GM23338 (cell line): ENCODE results near the gene FAM13C. TPM values are rescaled to one million over a fixed set of nuclear protein-coding genes. Genes with fewer than 3 reads are reported as not detected.

Experiments used
- ATAC-seq: fragments of 200-7000 bp; cut with Tn5 transposase; 3 replicates; pipeline ENCODE4 v1.9.1; 2020
- DNase-seq: peaks from one replicate; pipeline ENCODE4 v3.0.0-alpha.2; 2015; ENCODE audit warnings: low spot score
- H2AFZ ChIP-seq: fragments of 200-600 bp; sonication (generic); 2 replicates; pipeline ENCODE4 v1.8.0; 2016; ENCODE audit warnings: antibody characterized with exemption, mild to moderate bottlenecking, moderate library complexity
- H3F3A ChIP-seq: fragments of 200-600 bp; sonication (generic); replicated peaks from 2 replicates; pipeline ENCODE4 v1.8.0; 2017; ENCODE audit warnings: antibody characterized with exemption, mixed run types, low read depth
- H3K27ac ChIP-seq: fragments of 200-600 bp; sonication (generic); 2 replicates; pipeline ENCODE4 v1.6.1; 2016; ENCODE audit warnings: low read depth
- H3K27me3 ChIP-seq: fragments of 200-600 bp; sonication (generic); 2 replicates; pipeline ENCODE4 v1.8.0; 2016; ENCODE audit warnings: mild to moderate bottlenecking, mixed run types, moderate library complexity; ENCODE audit not compliant: insufficient read depth
- H3K36me3 ChIP-seq: fragments of 200-600 bp; sonication (generic); 2 replicates; pipeline ENCODE4 v1.8.0; 2016; ENCODE audit warnings: mild to moderate bottlenecking; ENCODE audit not compliant: insufficient read depth
- H3K4me1 ChIP-seq: fragments of 200-600 bp; sonication (generic); 2 replicates; pipeline ENCODE4 v1.8.0; 2016; ENCODE audit warnings: mild to moderate bottlenecking, moderate library complexity; ENCODE audit not compliant: insufficient read depth
- H3K4me2 ChIP-seq: fragments of 200-600 bp; sonication (generic); 2 replicates; pipeline ENCODE4 v1.7.1; 2017; ENCODE audit warnings: mixed run types
- H3K4me3 ChIP-seq: fragments of 200-600 bp; sonication (generic); 2 replicates; pipeline ENCODE4 v1.6.1; 2016; ENCODE audit warnings: mixed run types
- H3K79me2 ChIP-seq: fragments of 200-600 bp; sonication (generic); replicated peaks from 2 replicates; pipeline ENCODE4 v1.8.0; 2017; ENCODE audit warnings: mild to moderate bottlenecking; ENCODE audit not compliant: insufficient read depth
- H3K9me2 ChIP-seq: fragments of 200-600 bp; sonication (generic); 2 replicates; pipeline ENCODE4 v1.8.0; 2017; ENCODE audit not compliant: insufficient read depth
- H4K20me1 ChIP-seq: fragments of 200-600 bp; sonication (generic); replicated peaks from 2 replicates; pipeline ENCODE4 v1.8.0; 2017; ENCODE audit warnings: mild to moderate bottlenecking; ENCODE audit not compliant: insufficient read depth
- H3K27ac Mint-ChIP-seq: 2 replicates; pipeline ENCODE4 v1.8.0; 2020; ENCODE audit warnings: inconsistent platforms, mild to moderate bottlenecking, moderate library complexity, mixed read lengths
- H3K27me3 Mint-ChIP-seq: 3 replicates; pipeline ENCODE4 v1.8.0; 2022; ENCODE audit warnings: low read depth, mild to moderate bottlenecking, moderate library complexity, mixed read lengths, inconsistent platforms; ENCODE audit not compliant: insufficient read depth, poor library complexity
- H3K36me3 Mint-ChIP-seq: 3 replicates; pipeline ENCODE4 v1.8.0; 2021; ENCODE audit warnings: low read depth, mild to moderate bottlenecking, inconsistent platforms, moderate library complexity, mixed read lengths
- H3K4me1 Mint-ChIP-seq: 3 replicates; pipeline ENCODE4 v1.8.0; 2020; ENCODE audit warnings: mild to moderate bottlenecking, inconsistent platforms, mixed read lengths
- H3K4me3 Mint-ChIP-seq: 3 replicates; pipeline ENCODE4 v1.8.0; 2021; ENCODE audit warnings: moderate library complexity, mild to moderate bottlenecking, inconsistent platforms, mixed read lengths
- H3K9me3 Mint-ChIP-seq: 3 replicates; pipeline ENCODE4 v1.8.0; 2020; ENCODE audit warnings: moderate library complexity, mild to moderate bottlenecking, inconsistent platforms, mixed read lengths
- EZH2 ChIP-seq: fragments of 200-600 bp; sonication (generic); IDR thresholded peaks from one replicate; pipeline ENCODE4 v1.8.0; 2017; ENCODE audit warnings: antibody characterized with exemption, mild to moderate bottlenecking, low read depth; ENCODE audit not compliant: unreplicated experiment
- EZH2phosphoT487 ChIP-seq: fragments of 200-600 bp; sonication (generic); IDR thresholded peaks from one replicate; pipeline ENCODE4 v1.8.1; 2018; ENCODE audit warnings: antibody characterized with exemption; ENCODE audit not compliant: unreplicated experiment
- JUNB ChIP-seq: IDR thresholded peaks from one replicate; pipeline ENCODE4 v1.6.1; 2016; ENCODE audit warnings: antibody characterized with exemption; ENCODE audit not compliant: unreplicated experiment
- POLR2AphosphoS5 ChIP-seq: IDR thresholded peaks from 2 replicates; pipeline ENCODE4 v1.6.1; 2016; ENCODE audit warnings: antibody characterized with exemption, low read depth
- STAT1 ChIP-seq: IDR thresholded peaks from one replicate; pipeline ENCODE4 v1.6.1; 2016; ENCODE audit warnings: antibody characterized with exemption; ENCODE audit not compliant: unreplicated experiment
- ZNF331 ChIP-seq: fragments of 250-450 bp; sonication (Bioruptor Pico); IDR thresholded peaks from 2 replicates; pipeline ENCODE4 v1.5.0; 2020; ENCODE audit warnings: low read depth, mild to moderate bottlenecking, moderate library complexity
- polyA plus RNA-seq: library from polyadenylated mRNA; unstranded; fragments of >200 nt; fragmentation: Nextera tagmentation; extraction: Ambion mirVana; gene quantifications from 2 replicates; pipeline ENCODE4 v1.2.1, GENCODE V29; 2016
- total RNA-seq: library from RNA; depleted of rRNA; stranded (reverse); fragments of >200 nt; shearing (Covaris generic); gene quantifications from 2 replicates; pipeline ENCODE4 v1.2.3, GENCODE V29; 2014
- TF ChIP-seq, protein P1 (sequence below): fragments of 250-450 bp; sonication (Bioruptor Pico); IDR thresholded peaks from 2 replicates; pipeline ENCODE4 v1.5.0; 2020; ENCODE audit warnings: mild to moderate bottlenecking, moderate library complexity
- TF ChIP-seq, protein P2 (sequence below): IDR thresholded peaks from 2 replicates; pipeline ENCODE4 v1.6.1; 2016; ENCODE audit warnings: antibody characterized with exemption
- TF ChIP-seq, protein P3 (sequence below), 2 experiments: fragments of 200-600 bp in 1 of 2; sonication (generic) in 1 of 2; conservative IDR thresholded peaks; 2 replicates each; pipeline versions ENCODE4 v1.5.1 to v1.6.1; 2016 to 2017; ENCODE audit warnings: antibody characterized with exemption in 2 of 2, low read depth in 2 of 2, mild to moderate bottlenecking in 2 of 2, moderate library complexity in 1 of 2

The FAM13C gene
- total and polyA plus RNA-seq, 2 experiments from 2014 or later = 0.94 to 2.1 TPM

DNA sequence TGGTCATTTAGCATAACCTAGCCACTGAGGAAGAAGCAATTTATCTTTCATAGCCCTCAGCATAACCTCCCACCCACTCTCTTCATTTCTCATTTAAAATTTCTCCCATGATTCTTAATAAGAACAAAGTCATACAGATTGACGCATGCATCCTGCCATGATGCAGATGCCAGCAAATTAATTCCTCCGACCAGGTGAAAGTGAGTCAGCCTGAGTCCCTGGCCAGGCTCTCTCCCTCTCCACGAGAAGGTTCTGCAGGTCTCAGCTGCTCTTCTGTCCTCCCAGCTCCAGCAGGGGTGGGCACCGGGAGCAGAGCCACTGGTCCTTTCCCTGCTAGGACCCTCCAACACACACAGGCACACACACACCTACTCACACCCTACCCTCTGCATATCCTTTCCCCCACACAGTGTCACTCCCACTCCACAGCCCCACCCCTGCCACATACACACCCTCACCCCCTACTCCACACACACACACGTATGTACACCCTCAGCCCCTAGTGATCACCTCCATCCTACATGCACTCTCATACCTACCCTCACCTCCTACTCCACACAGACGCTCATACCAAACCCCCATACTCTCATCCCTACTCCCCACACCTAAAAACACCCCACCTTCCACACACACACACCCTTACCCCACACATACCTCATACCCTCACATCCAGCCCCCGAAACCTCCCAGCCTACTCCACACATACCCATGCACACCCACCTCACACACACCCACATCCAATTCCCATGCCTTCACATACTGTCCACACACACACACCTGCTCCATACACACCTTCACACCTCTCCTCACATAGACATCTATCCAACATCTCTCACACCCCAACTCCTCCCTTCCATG, 78.0 kb downstream of the FAM13C start (continued):
- TF ChIP-seq, protein P1, sequence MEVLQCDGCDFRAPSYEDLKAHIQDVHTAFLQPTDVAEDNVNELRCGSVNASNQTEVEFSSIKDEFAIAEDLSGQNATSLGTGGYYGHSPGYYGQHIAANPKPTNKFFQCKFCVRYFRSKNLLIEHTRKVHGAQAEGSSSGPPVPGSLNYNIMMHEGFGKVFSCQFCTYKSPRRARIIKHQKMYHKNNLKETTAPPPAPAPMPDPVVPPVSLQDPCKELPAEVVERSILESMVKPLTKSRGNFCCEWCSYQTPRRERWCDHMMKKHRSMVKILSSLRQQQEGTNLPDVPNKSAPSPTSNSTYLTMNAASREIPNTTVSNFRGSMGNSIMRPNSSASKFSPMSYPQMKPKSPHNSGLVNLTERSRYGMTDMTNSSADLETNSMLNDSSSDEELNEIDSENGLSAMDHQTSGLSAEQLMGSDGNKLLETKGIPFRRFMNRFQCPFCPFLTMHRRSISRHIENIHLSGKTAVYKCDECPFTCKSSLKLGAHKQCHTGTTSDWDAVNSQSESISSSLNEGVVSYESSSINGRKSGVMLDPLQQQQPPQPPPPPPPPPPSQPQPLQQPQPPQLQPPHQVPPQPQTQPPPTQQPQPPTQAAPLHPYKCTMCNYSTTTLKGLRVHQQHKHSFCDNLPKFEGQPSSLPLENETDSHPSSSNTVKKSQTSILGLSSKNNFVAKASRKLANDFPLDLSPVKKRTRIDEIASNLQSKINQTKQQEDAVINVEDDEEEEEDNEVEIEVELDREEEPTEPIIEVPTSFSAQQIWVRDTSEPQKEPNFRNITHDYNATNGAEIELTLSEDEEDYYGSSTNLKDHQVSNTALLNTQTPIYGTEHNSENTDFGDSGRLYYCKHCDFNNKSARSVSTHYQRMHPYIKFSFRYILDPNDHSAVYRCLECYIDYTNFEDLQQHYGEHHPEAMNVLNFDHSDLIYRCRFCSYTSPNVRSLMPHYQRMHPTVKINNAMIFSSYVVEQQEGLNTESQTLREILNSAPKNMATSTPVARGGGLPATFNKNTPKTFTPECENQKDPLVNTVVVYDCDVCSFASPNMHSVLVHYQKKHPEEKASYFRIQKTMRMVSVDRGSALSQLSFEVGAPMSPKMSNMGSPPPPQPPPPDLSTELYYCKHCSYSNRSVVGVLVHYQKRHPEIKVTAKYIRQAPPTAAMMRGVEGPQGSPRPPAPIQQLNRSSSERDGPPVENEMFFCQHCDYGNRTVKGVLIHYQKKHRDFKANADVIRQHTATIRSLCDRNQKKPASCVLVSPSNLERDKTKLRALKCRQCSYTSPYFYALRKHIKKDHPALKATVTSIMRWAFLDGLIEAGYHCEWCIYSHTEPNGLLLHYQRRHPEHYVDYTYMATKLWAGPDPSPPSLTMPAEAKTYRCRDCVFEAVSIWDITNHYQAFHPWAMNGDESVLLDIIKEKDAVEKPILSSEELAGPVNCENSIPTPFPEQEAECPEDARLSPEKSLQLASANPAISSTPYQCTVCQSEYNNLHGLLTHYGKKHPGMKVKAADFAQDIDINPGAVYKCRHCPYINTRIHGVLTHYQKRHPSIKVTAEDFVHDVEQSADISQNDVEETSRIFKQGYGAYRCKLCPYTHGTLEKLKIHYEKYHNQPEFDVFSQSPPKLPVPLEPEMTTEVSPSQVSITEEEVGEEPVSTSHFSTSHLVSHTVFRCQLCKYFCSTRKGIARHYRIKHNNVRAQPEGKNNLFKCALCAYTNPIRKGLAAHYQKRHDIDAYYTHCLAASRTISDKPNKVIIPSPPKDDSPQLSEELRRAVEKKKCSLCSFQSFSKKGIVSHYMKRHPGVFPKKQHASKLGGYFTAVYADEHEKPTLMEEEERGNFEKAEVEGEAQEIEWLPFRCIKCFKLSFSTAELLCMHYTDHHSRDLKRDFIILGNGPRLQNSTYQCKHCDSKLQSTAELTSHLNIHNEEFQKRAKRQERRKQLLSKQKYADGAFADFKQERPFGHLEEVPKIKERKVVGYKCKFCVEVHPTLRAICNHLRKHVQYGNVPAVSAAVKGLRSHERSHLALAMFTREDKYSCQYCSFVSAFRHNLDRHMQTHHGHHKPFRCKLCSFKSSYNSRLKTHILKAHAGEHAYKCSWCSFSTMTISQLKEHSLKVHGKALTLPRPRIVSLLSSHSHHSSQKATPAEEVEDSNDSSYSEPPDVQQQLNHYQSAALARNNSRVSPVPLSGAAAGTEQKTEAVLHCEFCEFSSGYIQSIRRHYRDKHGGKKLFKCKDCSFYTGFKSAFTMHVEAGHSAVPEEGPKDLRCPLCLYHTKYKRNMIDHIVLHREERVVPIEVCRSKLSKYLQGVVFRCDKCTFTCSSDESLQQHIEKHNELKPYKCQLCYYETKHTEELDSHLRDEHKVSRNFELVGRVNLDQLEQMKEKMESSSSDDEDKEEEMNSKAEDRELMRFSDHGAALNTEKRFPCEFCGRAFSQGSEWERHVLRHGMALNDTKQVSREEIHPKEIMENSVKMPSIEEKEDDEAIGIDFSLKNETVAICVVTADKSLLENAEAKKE (CRISPR knock-in tag) = no peak
- TF ChIP-seq, protein P2, sequence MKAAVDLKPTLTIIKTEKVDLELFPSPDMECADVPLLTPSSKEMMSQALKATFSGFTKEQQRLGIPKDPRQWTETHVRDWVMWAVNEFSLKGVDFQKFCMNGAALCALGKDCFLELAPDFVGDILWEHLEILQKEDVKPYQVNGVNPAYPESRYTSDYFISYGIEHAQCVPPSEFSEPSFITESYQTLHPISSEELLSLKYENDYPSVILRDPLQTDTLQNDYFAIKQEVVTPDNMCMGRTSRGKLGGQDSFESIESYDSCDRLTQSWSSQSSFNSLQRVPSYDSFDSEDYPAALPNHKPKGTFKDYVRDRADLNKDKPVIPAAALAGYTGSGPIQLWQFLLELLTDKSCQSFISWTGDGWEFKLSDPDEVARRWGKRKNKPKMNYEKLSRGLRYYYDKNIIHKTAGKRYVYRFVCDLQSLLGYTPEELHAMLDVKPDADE = no peak
- TF ChIP-seq EZH2 = no peak

DNA sequence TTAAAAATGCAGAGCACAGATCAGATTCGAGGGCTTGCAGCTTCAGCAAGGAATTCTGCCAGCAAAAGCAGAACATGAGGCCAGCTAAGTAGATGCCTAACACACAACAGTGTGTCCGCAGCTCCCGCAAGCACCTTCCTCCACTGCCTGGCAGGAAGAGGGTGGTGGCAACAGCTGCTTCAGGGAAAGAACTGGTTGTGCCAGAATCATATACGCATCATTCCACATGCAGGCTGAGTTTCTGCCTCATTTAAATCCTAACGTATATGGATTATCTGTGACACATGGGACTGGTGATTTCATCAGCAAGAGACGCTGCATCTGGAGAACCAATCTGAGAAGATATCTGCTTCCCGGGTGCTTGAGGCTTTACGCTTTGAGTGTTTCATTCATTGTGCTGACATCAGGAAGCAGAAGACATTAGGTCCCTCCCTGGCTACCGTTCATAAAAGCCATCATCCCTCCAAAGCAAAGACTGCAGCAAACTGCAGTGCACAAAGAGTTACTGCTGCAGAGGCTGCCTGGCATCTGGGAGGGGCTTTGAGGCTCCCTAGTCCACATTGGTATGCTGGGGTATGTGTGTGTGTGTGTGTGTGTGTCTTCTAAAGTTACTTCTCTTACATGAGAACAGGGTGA, 78.8 kb downstream of the FAM13C start:
- Histone ChIP-seq H3K4me3 (no peak overlapping the region), H3F3A (no peaks in the 10 kb centered on the region), H4K20me1 (no peaks in the 10 kb centered on the region), H3K4me1 (peaks cover 12% of the 10 kb centered on the region; the same call in 1 of the 2 replicates), H2AFZ (peak overlapping the region; percentile 59; the same call in 1 of the 2 replicates), H3K27me3 (no peaks in the 10 kb centered on the region), H3K36me3 (no peaks in the 10 kb centered on the region), H3K27ac (no peak overlapping the region), H3K79me2 (no peaks in the 10 kb centered on the region), H3K4me2 (no peak overlapping the region), H3K9me2 (no peaks in the 10 kb centered on the region; the same call in none of the 2 replicates)
- DNase-seq = peak; percentile 21
- H3K4me1 Mint-ChIP-seq = peaks cover 16% of the 10 kb centered on the region; the same call in 2 of the 3 replicates
- H3K4me3 Mint-ChIP-seq = no peak overlapping the region
- H3K27me3 Mint-ChIP-seq = peaks cover 3% of the 10 kb centered on the region
- H3K9me3 Mint-ChIP-seq = no peaks in the 10 kb centered on the region; the same call in 2 of the 3 replicates
- TF ChIP-seq JUNB = no peak
- TF ChIP-seq EZH2 = no peak
- TF ChIP-seq STAT1 = no peak
- no peak for TF ChIP-seq POLR2AphosphoS5
- TF ChIP-seq EZH2phosphoT487 = no peak
- TF ChIP-seq, protein P2 = no peak
- TF ChIP-seq, protein P3, sequence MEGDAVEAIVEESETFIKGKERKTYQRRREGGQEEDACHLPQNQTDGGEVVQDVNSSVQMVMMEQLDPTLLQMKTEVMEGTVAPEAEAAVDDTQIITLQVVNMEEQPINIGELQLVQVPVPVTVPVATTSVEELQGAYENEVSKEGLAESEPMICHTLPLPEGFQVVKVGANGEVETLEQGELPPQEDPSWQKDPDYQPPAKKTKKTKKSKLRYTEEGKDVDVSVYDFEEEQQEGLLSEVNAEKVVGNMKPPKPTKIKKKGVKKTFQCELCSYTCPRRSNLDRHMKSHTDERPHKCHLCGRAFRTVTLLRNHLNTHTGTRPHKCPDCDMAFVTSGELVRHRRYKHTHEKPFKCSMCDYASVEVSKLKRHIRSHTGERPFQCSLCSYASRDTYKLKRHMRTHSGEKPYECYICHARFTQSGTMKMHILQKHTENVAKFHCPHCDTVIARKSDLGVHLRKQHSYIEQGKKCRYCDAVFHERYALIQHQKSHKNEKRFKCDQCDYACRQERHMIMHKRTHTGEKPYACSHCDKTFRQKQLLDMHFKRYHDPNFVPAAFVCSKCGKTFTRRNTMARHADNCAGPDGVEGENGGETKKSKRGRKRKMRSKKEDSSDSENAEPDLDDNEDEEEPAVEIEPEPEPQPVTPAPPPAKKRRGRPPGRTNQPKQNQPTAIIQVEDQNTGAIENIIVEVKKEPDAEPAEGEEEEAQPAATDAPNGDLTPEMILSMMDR (conservative IDR thresholded peaks at IDR 0.05; ENCODE audit: low read depth in 2 of 2) = no peak
- TF ChIP-seq ZNF331 (CRISPR knock-in tag) = no peak
- no peaks in the 10 kb centered on the region for H3K36me3 Mint-ChIP-seq
- H3K27ac Mint-ChIP-seq = no peak overlapping the region
- ATAC-seq = peak; percentile 62
